H1 (cell line): ENCODE results near the gene GP1BB.

Source experiments
- CBX8 ChIP-seq: fragments of 300-800, 300-1000 bp; sonication (generic); IDR thresholded peaks from 2 replicates; pipeline ENCODE4 v1.7.1; 2016; ENCODE audit warnings: low read depth, low read length, borderline replicate concordance
- CEBPB ChIP-seq: IDR thresholded peaks from 2 replicates; pipeline ENCODE4 v1.6.1; 2012; ENCODE audit warnings: low read depth, low read length
- CREB1 ChIP-seq: IDR thresholded peaks from 2 replicates; pipeline ENCODE4 v1.6.1; 2012; ENCODE audit warnings: inconsistent platforms
- CTCF ChIP-seq, 3 experiments: IDR thresholded peaks; 1 replicate in 2 of 3; 2 replicates in 1 of 3; pipeline versions ENCODE4 v1.5.1 to v1.6.1; 2011; ENCODE audit warnings: low read length in 3 of 3, mild to moderate bottlenecking in 3 of 3, inconsistent platforms in 2 of 3, low read depth in 1 of 3, moderate library complexity in 1 of 3; ENCODE audit not compliant: insufficient read depth in 1 of 3; ENCODE audit errors: control extremely low read depth in 1 of 3
- E2F6 ChIP-seq: IDR thresholded peaks from 2 replicates; pipeline ENCODE4 v1.6.1; 2012; ENCODE audit warnings: inconsistent platforms
- EP300 ChIP-seq, 2 experiments: IDR thresholded peaks; 1 replicate in 1 of 2; 2 replicates in 1 of 2; pipeline ENCODE4 v1.6.1; 2011 to 2012; ENCODE audit warnings: low read depth in 2 of 2, low read length in 2 of 2, mild to moderate bottlenecking in 2 of 2, borderline replicate concordance in 1 of 2, inconsistent platforms in 1 of 2, moderate library complexity in 1 of 2
- MAFK ChIP-seq: IDR thresholded peaks from 2 replicates; pipeline ENCODE4 v1.6.1; 2012; ENCODE audit warnings: low read depth, mild to moderate bottlenecking, improper control_type of control experiment, low read length
- MAX ChIP-seq: IDR thresholded peaks from 2 replicates; pipeline ENCODE4 v1.6.1; 2012; ENCODE audit warnings: inconsistent platforms
- POLR2A ChIP-seq, 2 experiments: IDR thresholded peaks; 1 replicate in 1 of 2; 2 replicates in 1 of 2; pipeline ENCODE4 v1.6.1; 2011; ENCODE audit warnings: low read depth in 2 of 2, low read length in 2 of 2, mild to moderate bottlenecking in 2 of 2; ENCODE audit errors: control extremely low read depth in 1 of 2
- SIRT6 ChIP-seq: IDR thresholded peaks from one replicate; pipeline ENCODE4 v1.7.1; 2012; ENCODE audit warnings: low read length, inconsistent platforms
- SP2 ChIP-seq: IDR thresholded peaks from 2 replicates; pipeline ENCODE4 v1.6.1; 2012; ENCODE audit warnings: mild to moderate bottlenecking, low read length, inconsistent platforms
- TAF1 ChIP-seq: IDR thresholded peaks from 2 replicates; pipeline ENCODE4 v1.6.1; 2011; ENCODE audit warnings: mild to moderate bottlenecking, low read depth, low read length
- TEAD4 ChIP-seq: IDR thresholded peaks from 2 replicates; pipeline ENCODE4 v1.6.1; 2012; ENCODE audit warnings: low read depth, low read length, inconsistent platforms, mixed read lengths
- USF2 ChIP-seq: IDR thresholded peaks from 2 replicates; pipeline ENCODE4 v1.6.1; 2011; ENCODE audit warnings: low read length, improper control_type of control experiment

- no peak for TF ChIP-seq SP2
- TF ChIP-seq CTCF (IDR thresholded peaks at IDR 0.05; ENCODE audit: control extremely low read depth in 1 of 3, insufficient read depth in 1 of 3, low read depth in 1 of 3, low read length in 3 of 3) = no peak
- no peak for TF ChIP-seq POLR2A (IDR thresholded peaks at IDR 0.05; ENCODE audit: control extremely low read depth in 1 of 2, low read depth in 2 of 2, low read length in 2 of 2)
- no peak for TF ChIP-seq CBX8
- TF ChIP-seq MAX = no peak
- TF ChIP-seq E2F6 = no peak
- TF ChIP-seq MAFK = no peak
- no peak for TF ChIP-seq CEBPB
- no peak for TF ChIP-seq TEAD4
- no peak for TF ChIP-seq CREB1
- no peak for TF ChIP-seq USF2
- no peak for TF ChIP-seq EP300 (IDR thresholded peaks at IDR 0.05; ENCODE audit: borderline replicate concordance in 1 of 2, low read depth in 2 of 2, low read length in 2 of 2)
- TF ChIP-seq TAF1 = no peak
- TF ChIP-seq SIRT6 = no peak
These were observed 8.8 kb upstream of the GP1BB start, which contains the start of gene SEPTIN5 for GRCh38 chr22:19714312-19715187.
